GDM1 (cell line): ENCODE measurements around the gene PIK3C2A.

Experiments used
- DNase-seq: peaks from one replicate; lab custom pipeline; 2025; lab: John Stamatoyannopoulos, UW

The PIK3C2A gene

GRCh38 chr11:17211286-17211685 is 3.5 kb upstream of the PIK3C2A start:
- DNase-seq: no peak

GRCh38 chr11:17209939-17210245 is 2.1 kb upstream of the PIK3C2A start:
- no peak for DNase-seq

DNA sequence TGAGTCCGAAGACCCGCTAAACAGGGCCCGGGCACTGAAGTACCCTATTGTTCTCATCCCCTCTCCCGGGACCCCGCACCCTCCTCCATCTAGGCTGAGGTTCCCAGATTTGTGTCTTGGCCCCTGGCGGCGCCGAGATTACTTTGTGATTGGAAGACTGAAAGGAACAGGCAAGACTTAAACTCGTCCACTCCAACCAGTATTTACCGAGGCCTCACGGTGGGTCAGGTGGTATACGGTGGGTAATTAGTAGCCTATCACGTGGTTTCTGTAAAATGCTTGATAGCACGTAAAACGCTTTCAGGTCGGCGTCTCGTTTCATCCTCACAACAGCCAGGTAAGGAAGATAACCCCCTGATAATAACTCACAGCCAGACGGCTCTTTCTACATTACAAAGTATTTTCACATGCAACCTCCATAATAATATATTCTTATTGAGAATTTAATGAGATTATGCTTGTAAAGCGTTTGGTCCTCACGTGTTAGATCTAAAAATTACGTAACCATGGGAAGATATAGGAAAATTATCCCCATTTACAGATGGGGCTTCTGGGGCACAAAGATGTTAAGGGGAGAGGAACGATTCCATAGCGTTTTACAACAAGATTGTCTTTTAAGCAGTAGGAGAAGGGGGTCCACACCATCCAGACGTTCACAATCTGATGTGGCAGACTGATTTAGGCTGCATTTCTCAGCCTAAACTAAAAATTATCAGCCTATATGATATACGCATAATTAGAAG is 642 bp upstream of the PIK3C2A start:
- peak; percentile 26 for DNase-seq

DNA sequence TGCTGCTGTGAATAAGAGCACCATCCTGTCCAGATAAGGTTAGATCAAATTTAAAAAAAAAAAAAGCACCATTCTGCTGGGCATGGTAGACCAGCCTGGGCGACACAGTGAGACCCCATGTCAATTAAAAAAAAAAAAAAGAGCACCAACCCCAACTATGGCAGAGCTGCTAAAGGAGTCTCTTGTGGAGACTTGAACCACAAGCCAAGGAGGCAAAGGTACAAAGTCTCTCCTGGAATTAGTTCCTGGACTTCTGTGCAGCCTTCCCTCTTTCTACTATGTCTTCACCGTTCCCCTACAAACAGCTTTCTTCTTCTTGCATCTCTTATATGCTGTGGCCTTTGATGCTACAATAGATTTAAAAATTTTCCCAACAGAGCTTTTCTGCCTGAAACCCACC is 1.3 kb downstream of the PIK3C2A start:
- no peak for DNase-seq

DNA sequence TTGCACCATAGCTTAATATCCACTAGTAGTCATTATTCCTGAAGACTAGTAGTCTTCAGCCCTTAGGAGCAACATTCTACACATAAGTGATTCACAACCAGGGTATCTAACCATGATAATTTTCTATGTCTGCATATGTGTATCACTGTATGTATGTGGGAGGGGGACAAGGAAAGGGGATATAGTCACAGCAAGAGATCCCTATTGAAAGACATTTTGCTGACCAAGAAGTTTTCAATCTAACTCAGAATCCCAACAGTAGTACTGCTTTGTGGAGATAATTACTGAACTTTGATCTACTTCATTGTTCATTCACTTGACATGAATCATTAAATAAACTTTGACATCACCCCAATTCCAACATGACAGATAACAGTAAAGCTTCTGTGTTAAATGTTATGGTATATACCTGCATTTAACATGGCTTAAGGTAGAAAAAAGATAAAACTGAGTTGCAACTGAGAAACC is 10.3 kb downstream of the PIK3C2A start:
- DNase-seq: no peak

GRCh38 chr11:17188675-17189074 is 19.1 kb downstream of the PIK3C2A start:
- DNase-seq: no peak

- DNase-seq: no peak
Observed at GRCh38 chr11:17186932-17187692, 20.7 kb downstream of the PIK3C2A start.

GRCh38 chr11:17185938-17186337 is 21.8 kb downstream of the PIK3C2A start:
- DNase-seq: no peak

DNA sequence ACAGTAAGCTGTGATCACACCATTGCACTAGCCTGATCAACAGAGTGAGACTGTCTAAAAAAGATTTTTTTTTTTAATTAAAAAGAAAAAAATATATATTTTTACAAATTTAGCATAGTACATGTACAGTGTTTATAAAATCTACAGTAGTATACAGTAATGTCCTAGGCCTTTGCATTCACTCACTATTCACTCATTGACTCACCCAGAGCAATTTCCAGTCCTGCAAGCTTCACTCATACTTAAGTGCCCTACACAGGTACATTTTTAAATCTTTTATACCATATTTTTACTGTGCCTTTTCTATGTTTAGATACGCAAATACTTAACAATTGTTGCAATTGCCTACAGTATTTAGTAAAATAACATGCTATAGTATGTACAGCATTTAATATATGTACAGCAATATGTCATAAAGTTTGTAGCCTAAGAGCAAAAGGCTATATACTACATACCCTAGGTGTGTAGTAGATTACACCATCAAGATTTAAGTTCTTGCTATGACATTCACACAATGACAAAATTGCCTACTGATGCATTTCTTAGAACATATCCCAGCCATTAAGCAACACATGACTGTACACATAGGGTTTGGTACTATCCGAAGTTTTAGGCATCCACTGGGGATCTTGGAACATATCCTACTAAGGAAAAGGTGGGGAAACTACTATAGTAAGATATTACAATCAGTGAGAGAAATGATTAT is 22.8 kb downstream of the PIK3C2A start:
- DNase-seq: no peak

DNA sequence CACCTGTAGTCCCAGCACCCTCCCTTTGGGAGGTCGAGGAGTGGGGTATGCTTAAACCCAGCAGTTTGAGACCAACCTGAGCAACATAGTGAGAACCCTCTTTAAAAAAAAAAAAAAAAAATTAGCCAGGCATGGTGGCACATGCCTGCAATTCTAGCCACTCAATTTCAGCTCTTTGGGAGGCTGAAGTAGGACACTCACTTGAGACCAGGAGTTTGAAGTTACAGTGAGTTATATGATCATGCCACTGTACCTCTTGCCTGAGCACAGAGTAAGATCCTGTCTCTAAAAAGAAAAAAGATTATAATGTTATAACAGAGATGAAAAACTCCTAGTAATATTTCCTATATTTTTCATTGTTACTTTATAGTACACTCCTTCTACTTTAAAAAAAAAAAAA is 23.9 kb downstream of the PIK3C2A start:
- no peak for DNase-seq

- no peak for DNase-seq
Observed at GRCh38 chr11:17179970-17180369, 27.8 kb downstream of the PIK3C2A start.

GRCh38 chr11:17173332-17173731 is 34.5 kb downstream of the PIK3C2A start:
- DNase-seq: no peak

DNA sequence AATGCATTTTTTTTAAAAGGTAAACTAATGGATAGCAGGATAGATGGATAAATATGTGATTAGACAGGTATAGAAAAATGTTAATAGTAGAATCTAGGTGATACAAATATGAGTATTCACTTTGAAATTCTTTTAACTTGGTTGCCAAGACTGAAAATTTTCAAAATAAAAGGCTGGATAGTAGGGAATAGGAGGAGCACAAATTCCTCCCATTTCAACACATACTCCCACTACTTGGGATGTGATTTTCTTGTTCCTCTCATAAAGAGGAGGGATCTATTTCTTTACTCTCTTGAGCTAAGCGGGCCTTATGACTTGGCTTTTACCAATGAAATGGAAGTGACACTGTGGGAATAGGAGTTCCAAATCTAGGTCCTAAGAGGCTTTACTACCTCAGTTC is 35.9 kb downstream of the PIK3C2A start:
- no peak for DNase-seq

DNA sequence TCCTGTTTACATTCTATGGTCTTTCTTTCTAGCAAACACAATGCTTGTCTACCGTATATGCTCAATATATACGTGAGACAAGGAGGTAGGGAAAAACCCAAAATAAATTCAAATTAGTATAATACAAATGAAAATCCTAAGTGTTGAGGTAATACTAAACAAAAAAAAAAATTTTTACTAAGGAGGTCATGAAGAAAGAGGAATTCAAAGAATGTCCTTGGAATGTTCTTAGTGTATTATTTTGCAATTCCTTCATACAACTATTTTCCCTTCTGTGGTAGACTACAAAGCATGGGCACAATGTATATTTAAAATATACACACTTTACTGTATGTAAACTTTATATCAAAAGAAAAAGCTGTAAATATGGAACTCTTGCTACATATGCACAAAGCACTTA is 36.4 kb downstream of the PIK3C2A start:
- no peak for DNase-seq

- DNase-seq: no peak
Observed at GRCh38 chr11:17169876-17170275, 37.9 kb downstream of the PIK3C2A start.

- no peak for DNase-seq
Observed at GRCh38 chr11:17165247-17165890, 42.4 kb downstream of the PIK3C2A start.

GRCh38 chr11:17164361-17165246 is 43.2 kb downstream of the PIK3C2A start:
- DNase-seq: no peak

GRCh38 chr11:17163736-17164135 is 44.0 kb downstream of the PIK3C2A start:
- no peak for DNase-seq

DNA sequence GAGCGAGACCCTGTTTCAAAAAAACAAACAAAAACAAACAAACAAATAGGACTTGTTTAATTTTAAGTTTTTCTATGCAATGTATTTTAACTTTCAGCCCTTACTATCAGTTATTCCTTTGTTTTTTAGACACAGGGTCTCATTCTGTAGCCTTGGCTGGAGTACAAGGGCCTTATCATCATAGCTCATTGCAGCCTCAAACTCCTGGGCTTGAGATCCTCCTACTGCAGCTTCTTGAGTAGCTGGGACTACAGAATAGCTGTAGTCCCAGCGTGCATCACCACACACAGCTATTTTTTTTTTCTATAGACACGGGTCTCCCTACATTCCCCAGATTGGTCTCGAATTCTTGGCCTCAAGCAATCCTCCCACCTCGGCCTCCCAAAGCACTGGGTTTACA is 44.5 kb downstream of the PIK3C2A start:
- no peak for DNase-seq

- DNase-seq: no peak
Observed at GRCh38 chr11:17162376-17162775, 45.4 kb downstream of the PIK3C2A start.

- DNase-seq: no peak
Observed at GRCh38 chr11:17161515-17161914, 46.3 kb downstream of the PIK3C2A start.

GRCh38 chr11:17159441-17159840 is 48.3 kb downstream of the PIK3C2A start:
- DNase-seq: no peak
